Left kidney (tissue), 8 donors: ENCODE results near the gene LORICRIN. TPM values are rescaled to one million over a fixed set of nuclear protein-coding genes. Genes with fewer than 3 reads are reported as not detected.
"Not testable (repeated sequence)": the region's sequence is repeated elsewhere in the genome, so short reads cannot be mapped to it uniquely, and the experiment has no call there.

ENCODE experiments used
- DNase-seq: peaks from one replicate; pipeline ENCODE4 v3.0.0-alpha.2; 2013
- long read RNA-seq, 8 donors: transcript quantifications; one replicate each; lab custom pipeline, GENCODE V29; 2026
- polyA plus RNA-seq: library from polyadenylated mRNA; unstranded; fragments of 120-200 nt; gene quantifications from one replicate; pipeline ENCODE4 v1.2.1, GENCODE V29; 2013; ENCODE audit not compliant: insufficient read length

The LORICRIN gene, protein sequence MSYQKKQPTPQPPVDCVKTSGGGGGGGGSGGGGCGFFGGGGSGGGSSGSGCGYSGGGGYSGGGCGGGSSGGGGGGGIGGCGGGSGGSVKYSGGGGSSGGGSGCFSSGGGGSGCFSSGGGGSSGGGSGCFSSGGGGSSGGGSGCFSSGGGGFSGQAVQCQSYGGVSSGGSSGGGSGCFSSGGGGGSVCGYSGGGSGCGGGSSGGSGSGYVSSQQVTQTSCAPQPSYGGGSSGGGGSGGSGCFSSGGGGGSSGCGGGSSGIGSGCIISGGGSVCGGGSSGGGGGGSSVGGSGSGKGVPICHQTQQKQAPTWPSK
- not detected for polyA plus RNA-seq
- long read RNA-seq, donor 1 = 0 reads
- long read RNA-seq, donor 2 = 0 reads
- long read RNA-seq, donor 3 = 0 reads
- long read RNA-seq, donor 4 = 0 reads
- long read RNA-seq, donor 5 = 0 reads
- long read RNA-seq, donor 6 = 0 reads
- long read RNA-seq, donor 7 = 0 reads
- long read RNA-seq, donor 8 = 0 reads

DNA sequence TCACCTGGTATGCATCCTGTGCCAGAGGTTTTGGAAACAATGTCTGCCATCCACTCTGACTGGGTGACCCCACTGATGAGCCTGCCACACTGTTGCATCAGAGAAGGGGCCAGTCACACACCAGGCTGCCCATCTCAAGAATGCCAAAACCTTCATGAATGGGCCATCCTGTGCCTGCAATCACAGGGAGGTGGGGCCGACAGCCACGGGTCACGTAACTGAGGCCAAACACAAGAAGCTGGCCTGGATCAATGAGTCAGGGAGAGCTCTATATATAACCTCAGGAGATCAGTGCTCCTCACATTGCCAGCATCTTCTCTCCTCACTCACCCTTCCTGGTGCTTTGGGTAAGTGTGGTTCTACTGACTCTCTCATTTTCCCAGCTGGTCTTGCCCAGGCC lies at the start of gene LORICRIN:
Gene LORICRIN (plus strand): TSS at position 301 of the 400 bp plus-strand sequence. CDS start 1,263 bp downstream, outside the sequence.
- no peak for DNase-seq

DNA sequence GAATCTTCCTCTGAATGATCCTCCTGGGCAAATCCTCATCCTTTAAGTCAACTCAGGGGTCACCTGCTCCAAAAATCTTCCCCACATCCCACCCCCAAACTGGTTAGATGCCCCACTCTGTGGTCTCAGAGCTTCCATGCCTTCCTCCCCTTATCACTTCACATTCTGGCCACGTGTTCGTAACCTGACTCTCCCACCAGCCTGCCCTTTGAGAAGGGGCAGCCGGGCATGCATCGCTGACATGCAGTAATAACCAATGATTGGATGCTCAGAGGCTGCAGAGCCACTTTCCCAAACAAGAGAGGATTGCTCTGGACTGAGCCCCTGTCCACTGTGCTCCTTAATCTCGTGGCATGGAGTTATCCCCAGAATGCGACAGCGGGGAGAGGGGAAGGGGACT lies 49.3 kb upstream of the LORICRIN start:
- DNase-seq = no peak

DNA sequence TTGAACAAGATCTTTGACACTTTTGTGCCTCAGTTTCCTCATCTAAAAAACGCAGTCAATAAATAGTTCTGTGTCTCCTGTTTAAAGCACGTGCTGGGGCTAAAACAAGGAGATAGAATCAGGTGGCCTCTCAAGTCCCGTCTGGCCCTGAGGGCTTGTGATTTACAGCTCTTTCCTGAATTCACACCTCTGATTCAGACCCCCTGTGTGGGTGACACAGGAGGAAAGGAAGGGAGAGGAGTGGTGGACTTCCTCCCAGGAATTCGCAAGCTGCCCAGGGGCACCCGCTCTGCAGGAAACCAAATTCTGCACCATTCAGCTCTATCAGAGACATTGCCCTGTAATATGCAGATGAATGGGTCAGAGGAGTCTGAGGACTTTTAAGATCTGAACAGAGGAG lies 47.3 kb upstream of the LORICRIN start:
- DNase-seq = no peak

DNA sequence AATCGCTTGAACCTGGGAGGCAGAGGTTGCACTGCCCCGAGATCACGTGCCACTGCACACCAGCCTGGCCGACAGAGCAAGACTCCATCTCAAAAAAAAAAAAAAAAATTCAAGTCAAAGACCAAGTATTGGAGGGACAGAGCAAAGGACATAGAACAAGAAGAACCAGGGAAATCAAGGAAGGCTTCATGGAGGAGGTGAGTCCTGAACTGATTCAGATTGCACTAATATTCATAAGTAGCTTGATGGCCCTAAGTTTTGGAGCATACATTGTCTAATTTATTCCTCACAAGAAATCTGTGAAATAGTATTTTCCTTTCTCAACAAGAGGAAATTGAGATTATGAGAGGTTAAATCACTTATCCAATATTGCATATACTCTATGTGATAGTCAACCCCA lies 46.0 kb upstream of the LORICRIN start:
- no peak for DNase-seq

DNA sequence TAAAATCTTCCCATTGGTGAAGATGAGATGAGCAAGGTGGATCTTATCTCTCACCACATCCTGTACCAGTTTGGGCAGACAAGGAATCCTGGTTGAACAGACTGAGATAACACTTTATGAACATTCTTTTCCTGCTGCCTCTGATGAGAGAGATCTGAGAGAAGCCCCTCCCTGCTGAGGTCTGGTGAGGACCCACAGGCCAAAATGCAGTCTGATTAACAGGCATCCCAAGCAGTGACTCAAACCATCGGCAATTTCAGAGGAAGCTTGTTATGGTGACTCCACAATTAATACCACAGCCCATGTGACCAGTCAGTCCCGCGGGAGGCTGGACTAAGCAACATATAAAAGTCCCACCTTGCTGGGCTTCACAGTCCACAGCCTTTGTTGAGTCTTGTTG lies 42.3 kb upstream of the LORICRIN start, which contains the start of gene PRR9:
Gene PRR9 (plus strand): TSS at position 373 of the 400 bp plus-strand sequence. CDS start 561 bp downstream, outside the sequence.
- no peak for DNase-seq

DNA sequence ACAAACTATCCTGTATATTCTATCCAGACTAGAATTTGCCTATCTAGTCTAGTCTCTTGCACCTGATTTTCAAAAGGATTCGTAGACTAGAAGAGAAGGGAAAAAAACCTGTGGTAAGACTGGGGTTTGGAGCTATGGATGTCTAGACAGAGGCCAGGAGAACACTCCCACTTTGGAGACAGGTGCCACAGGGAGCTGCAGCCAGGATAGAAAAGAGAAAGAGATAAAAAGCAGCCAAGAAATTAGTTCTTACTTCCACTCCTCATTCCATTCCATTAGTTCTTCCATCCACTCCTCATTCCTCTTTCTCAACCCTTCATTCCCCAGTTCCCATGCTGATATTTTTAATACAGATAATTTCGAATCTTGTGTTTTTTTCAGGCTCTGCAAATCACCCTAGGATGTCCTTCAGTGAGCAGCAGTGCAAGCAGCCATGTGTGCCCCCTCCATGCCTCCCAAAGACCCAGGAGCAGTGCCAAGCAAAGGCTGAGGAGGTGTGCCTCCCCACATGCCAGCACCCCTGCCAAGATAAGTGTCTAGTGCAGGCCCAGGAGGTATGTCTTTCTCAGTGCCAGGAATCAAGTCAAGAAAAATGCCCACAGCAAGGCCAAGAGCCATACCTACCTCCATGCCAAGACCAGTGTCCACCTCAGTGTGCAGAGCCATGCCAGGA lies 41.6 kb upstream of the LORICRIN start:
- DNase-seq = no peak

DNA sequence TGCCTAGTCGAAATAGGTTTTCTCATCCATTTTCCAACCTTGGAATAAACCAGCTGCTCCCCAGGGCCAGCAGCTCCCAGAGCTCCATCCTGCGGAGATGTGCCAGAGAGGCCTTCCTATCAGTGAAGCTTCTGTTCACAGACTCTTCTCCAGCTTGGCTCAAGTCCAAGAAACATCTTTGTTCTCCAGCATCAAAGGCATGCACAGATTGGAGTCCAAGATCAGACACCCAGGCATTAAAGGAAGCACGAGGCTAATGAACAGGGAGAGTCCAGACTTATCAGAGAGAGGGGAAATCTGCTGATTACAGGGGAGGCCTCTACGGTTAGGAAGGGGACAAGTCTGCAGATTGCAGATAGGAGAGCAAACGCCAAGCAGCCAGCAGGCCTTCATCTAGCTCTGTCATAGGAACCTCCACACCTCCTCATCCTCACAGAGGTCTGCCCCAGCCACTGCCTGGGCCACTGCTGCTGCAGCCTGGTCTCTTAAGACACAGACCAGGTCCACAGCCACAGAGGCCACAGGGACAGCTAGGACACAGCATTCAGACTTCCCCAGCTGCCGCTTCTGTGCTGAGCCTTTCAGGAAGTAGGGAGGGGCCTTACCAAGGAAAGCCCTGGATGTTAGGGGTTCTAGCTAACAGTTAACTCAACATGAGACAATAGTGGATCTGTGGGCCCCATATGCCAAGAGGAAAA lies 38.7 kb upstream of the LORICRIN start:
- DNase-seq = no peak

DNA sequence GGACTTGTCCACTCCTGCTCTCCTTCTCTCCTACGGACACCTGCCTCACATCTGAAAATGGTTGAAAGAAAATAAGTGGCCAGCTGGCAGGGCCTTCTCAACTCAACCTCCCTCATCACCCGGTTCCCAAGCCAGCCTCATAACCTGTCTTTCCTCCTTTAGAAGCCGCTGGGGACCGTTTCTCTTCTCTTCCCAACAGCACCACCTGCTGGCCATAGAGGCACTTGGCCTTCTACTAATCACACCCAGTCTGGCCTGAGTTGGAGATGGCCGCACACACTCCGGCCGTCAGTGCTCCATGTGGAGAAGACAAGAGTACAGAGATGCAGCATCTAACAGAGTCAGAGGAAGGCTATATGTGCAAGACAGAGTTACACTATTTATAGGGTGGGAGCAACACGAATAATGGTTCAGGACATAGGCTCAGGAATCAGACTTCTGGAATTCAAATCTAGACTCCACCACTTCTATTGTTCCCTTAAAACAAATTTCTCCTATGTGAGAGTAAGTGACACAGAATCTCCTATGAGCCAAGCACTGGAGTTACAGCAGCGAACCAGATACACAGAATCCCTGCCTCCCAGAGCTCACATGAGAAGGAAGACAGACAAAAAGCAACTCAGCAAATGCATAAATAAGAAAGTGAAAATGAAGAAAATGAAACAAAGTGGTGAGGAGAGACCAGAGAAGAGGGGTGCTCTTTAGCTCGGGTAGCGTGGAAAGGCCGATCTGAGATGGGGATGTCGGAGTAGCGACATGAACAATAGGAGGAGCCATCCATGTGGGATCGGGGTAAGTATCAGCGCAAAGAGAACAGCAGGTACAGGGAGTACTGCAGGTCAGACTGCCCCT lies 36.2 kb upstream of the LORICRIN start:
- DNase-seq = peak; percentile 18

DNA sequence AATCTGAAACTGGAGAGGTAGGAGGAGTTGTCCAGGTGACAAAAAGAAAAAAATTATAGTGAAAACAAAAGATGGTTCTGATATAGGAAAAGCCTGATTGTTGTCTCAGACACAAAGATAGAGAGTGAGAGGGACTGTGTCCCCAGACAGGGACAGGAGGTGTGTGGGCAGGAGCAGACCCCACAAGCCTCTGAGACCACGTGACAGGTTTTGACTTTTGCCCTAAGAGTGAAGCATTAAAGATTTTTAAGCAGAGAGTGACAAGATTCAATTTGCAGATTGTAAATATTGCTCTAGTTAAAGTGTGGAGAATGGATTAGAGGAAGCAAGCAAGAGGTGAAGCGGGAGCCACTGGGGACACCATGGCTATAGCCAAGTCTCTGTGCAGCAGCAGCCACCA lies 31.7 kb upstream of the LORICRIN start:
- no peak for DNase-seq

DNA sequence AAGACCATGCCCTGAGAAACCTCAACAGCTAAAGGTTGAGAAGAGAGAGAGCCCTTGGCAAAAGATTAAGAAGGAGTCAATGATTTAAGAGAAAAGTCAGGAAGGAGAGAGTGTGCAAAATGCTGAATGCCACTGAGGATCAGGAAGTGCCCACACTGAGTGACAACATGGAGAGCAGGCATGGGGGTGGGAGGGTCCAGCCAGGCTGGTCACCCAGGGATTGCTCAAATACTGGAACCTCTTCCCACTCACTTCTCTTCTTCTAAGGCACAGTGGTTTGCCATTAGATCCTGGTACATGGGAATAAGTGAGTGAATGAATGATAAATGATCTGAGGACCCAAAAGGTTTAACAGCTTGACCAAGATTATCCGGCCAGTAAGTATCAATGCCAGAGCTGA lies 31.0 kb upstream of the LORICRIN start:
- DNase-seq = no peak

DNA sequence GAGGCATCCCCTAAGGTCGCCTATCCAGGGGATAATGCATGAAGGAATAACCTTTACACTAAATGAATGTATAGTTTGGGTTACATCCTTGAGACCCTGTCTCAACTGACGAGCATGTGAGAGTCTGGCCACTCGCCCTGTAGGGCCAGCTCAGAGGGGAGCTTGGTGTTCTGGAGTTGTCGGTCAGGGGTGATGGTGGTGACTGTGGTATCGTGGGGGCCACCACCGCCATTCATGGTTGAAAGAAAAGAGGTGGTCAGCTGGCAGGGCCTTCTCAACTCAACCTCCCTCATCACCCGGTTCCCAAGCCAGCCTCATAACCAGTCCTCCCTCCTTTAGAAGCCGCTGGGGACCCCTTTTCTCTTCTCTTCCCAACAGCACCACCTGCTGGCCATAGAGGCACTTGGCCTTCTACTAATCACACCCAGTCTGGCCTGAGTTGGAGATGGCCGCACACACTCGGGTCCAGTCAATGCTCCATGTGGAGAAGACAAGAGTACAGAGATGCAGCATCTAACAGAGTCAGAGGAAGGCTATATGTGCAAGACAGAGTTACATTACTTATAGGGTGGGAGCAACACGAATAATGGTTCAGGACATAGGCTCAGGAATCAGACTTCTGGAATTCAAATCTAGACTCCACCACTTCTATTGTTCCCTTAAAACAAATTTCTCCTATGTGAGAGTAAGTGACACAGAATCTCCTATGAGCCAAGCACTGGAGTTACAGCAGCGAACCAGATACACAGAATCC lies 30.2 kb upstream of the LORICRIN start:
- not testable (repeated sequence) for DNase-seq

DNA sequence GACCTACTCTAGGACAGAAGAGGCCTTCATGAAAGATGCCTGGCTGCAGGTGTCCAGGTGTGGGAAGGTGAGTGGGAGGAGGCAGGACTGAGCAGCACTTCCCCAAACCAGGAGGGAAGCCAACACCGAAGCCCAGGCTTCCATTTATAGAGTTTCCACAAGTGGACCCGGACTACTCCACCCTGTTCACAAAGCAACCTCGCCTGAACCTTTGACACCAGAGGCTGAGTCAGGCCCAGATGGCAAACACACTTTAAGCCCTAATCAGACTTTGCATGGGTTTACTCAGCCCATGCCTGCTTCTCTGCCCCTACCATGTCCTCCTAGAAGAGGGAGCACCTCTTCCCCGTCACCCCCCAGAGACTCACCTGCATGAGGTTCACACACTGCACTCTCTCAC lies 28.1 kb upstream of the LORICRIN start:
- DNase-seq = no peak

DNA sequence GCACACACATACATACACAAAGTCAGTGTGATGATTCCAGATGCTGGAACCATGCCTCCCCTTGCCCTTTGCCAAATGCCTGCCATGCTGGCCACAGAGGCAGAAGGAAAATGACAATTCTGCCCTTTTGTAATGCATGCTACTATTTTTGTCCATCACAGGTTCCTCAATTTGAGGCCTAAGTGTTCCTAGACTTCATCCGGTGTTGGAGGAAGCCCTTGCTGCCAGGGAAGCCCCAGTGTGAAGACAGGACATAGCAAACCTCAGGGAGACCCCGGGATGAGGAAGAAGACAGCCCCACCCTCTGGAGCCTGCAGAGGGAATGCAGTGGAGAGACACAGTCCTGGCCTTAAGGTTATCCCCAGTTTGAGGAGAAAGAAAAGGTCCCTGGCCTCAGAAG lies 27.7 kb upstream of the LORICRIN start:
- no peak for DNase-seq

DNA sequence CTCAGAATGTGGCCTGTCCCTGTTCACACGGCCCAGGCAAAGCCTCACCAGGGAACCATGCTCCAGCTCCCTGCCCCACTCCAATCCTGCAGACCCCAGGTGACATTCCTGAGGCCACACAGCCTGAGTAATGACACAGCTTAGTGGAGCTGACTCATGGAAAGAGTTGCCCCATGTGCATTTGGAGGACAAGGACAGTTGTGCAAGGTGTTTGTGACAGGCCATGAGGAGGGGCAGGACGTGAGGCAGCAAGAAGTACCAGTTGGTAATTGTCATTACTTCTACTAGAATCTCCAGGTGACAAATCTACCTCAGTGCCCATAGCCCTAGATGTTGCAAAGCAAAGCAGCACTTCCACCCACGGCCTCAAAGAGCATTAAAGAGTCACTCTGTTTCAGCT lies 26.9 kb upstream of the LORICRIN start:
- no peak for DNase-seq

DNA sequence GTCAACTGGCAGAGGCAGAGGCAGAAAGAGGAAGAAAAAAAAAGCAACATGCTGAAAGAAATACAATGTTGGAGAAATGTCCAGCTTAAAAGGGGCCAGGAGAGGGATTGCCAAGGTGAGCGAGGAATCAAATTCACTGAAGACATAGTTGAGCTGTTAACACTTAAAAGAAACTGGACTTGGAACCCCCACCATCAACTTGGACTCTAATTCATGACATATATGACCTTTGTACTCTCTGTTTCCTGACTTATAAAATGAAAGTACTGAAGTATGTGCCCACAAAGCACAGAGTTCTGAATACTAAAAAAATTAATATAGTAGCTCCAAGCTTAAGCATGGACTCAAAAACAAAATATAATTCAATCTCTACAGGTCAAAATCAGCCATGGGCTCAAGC lies 26.0 kb upstream of the LORICRIN start:
- DNase-seq = no peak

DNA sequence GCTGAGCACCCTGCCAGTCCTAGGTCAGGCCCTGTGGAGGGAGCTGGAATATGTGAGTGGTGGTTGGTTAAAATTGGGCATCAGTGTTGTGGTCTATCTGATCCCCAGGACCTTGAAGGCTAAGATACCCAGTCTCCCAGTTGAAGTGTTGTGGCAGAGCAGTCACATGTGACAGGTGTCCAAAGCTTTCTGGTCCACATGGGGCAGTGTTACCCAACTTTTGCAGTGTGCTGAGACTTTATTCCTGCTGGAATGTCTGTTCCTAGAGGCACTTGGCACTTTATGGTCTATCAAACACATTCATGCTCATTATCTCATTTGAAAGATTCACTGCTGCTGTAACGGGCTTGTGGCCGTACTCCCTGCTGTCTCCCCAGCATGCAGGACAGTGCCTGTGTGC lies 21.0 kb upstream of the LORICRIN start:
- DNase-seq = no peak

DNA sequence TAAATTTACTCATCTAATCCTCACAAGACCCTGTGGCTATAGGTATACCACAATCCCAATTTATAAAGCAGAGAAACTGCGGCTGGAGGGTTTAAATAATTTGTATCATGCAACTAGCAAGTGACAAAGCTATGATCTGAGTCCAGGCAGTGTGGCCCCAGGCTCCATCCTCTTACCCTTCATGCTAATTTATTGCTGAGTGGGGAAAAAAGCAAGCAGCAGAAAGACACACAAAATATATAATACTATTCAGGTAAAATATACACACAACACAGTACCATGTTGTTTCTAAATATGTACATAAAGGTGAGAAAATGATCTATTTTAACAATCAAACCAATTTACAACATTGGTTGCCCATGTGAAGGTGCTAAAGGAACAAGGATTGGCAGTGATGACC lies 17.3 kb upstream of the LORICRIN start:
- no peak for DNase-seq

DNA sequence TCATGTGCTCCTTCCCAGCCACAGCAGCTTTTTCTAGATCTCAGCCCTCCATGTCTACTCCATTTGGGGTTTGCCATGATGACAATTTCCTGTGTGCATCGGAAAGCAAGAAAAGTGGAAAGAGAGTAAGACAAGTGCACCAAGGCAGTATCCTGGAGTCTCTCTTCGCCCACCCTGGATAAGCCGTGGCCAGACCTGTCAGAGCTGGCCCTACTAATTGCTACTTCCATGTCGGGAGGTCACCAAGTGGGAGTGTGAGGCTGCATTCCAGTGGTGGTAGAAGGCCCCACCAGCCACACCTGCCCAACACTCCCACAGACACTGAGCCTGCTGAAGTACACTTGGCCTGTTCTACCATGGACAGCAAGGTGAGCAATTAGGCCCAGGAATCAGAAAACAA lies 14.0 kb upstream of the LORICRIN start:
- no peak for DNase-seq

DNA sequence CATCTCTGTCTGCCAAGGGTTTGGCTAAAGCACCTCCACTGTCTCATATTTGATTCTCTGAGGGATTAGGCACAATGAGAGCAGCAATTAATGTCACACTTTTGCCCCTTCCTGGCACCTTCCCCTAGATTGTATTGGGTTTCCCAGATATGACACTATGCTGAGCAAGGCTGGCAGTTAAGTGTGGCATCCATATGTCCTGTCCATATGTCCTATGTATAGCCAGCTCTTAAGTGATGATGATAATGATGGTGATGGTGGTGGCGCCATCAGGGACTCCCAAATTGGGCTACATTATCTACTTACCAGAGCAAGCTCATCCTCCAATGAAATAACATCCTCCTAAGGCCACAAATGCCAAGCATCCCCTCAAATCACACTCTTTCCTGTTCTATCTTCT lies 13.5 kb upstream of the LORICRIN start:
- no peak for DNase-seq

DNA sequence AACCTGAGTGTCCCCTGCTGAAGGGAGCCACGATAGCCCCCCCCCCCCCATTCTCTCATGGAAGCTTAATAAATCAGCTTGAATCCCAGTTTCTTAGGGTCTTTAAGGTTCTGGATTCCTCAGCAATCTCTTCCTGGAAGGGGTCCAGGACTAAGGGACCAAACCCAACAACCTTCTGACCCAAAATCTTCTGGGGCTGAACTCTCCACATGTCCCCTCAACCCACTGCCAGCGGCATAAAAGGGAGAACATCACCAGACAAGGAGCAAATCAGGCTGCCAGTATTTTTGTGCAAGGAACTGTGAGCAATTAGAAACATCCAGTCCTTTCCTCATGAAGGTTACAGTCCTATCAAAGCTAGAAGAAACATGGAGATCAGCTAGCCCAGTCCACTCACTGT lies 12.7 kb upstream of the LORICRIN start:
- DNase-seq = no peak
